B cell (primary cell): ENCODE measurements around the gene CAT. TPM values are rescaled to one million over a fixed set of nuclear protein-coding genes. Genes with fewer than 3 reads are reported as not detected.

Experiments used
- ATAC-seq: fragments of 200-7000 bp; cut with Tn5 transposase; one replicate; pipeline ENCODE4 v1.10.0; 2021; ENCODE audit warnings: low read depth, mild to moderate bottlenecking, moderate number of reproducible peaks, moderate library complexity
- CTCF ChIA-PET: fragments of 350-600 bp; sonication (Branson Sonifier 250); formaldehyde crosslinking; loops from one replicate; lab custom pipeline; 2021; ENCODE audit warnings: antibody characterized with exemption, inconsistent platforms; lab: Charles Lee
- POLR2A ChIA-PET: fragments of 350-600 bp; sonication (Branson Sonifier 250); formaldehyde crosslinking; loops from one replicate; lab custom pipeline; 2021; ENCODE audit warnings: antibody characterized with exemption; lab: Charles Lee
- DNase-seq: peaks from one replicate; pipeline ENCODE4 v3.0.0; 2013
- H2AFZ ChIP-seq: 2 replicates; pipeline ENCODE4 v1.6.1; 2012; ENCODE audit warnings: mild to moderate bottlenecking, low read depth, low read length; ENCODE audit not compliant: insufficient read depth, poor library complexity, severe bottlenecking
- H3K27ac ChIP-seq, 2 donors: 1 replicate in 1 of 2; 2 replicates in 1 of 2; pipeline ENCODE4 v1.5.1; 2012 to 2013; ENCODE audit warnings: low read length in 2 of 2, mild to moderate bottlenecking in 2 of 2, moderate library complexity in 1 of 2
- H3K27me3 ChIP-seq, 4 experiments: fragments of 200-600 bp in 1 of 4; sonication (generic) in 1 of 4; replicated peaks in 1 of 4; 1 replicate in 2 of 4; 2 replicates in 2 of 4; pipeline versions ENCODE4 v1.6.1 to v1.7.0; 2013 to 2016; ENCODE audit warnings: low read length in 3 of 4, mild to moderate bottlenecking in 2 of 4, mixed read lengths in 1 of 4, moderate library complexity in 1 of 4; ENCODE audit not compliant: insufficient read depth in 4 of 4, control insufficient read depth in 3 of 4; ENCODE audit errors: control extremely low read depth in 1 of 4
- H3K36me3 ChIP-seq, 2 experiments: replicated peaks in 1 of 2; 1 replicate in 1 of 2; 2 replicates in 1 of 2; pipeline versions ENCODE4 v1.6.1 to v1.7.1; 2013; ENCODE audit warnings: low read length in 1 of 2; ENCODE audit not compliant: insufficient read depth in 2 of 2, control insufficient read depth in 1 of 2; ENCODE audit errors: control extremely low read depth in 1 of 2, extremely low read depth in 1 of 2
- H3K4me1 ChIP-seq, 2 donors: fragments of 200-600 bp in 1 of 2; sonication (generic) in 1 of 2; 1 replicate in 1 of 2; 2 replicates in 1 of 2; pipeline versions ENCODE4 v1.5.1 to v1.6.1; 2013 to 2017; ENCODE audit warnings: low read length in 2 of 2; ENCODE audit not compliant: control insufficient read depth in 2 of 2, insufficient read depth in 2 of 2
- H3K4me2 ChIP-seq: replicated peaks from 2 replicates; pipeline ENCODE3; 2012; ENCODE audit warnings: mild to moderate bottlenecking, low read depth, low read length; ENCODE audit not compliant: poor library complexity, severe bottlenecking
- H3K4me3 ChIP-seq, 5 experiments: fragments of 200-600 bp in 1 of 5; sonication (generic) in 1 of 5; 1 replicate in 3 of 5; 2 replicates in 2 of 5; pipeline versions ENCODE4 v1.5.1 to v1.7.0; 2011 to 2016; ENCODE audit warnings: low read length in 4 of 5, mild to moderate bottlenecking in 4 of 5, low read depth in 2 of 5, control low read depth in 1 of 5, moderate library complexity in 1 of 5; ENCODE audit not compliant: insufficient read depth in 1 of 5; ENCODE audit errors: control extremely low read depth in 1 of 5, extremely low read depth in 1 of 5
- H3K79me2 ChIP-seq: fragments of 200-600 bp; sonication (generic); one replicate; pipeline ENCODE4 v1.6.0; 2016; ENCODE audit warnings: low read length; ENCODE audit not compliant: control insufficient read depth, insufficient read depth
- H3K9ac ChIP-seq: fragments of 200-600 bp; sonication (generic); 2 replicates; pipeline ENCODE4 v1.6.1; 2017; ENCODE audit warnings: mild to moderate bottlenecking, low read length, moderate library complexity
- H3K9me3 ChIP-seq, 3 donors: one replicate each; pipeline versions ENCODE4 v1.6.1 to v1.7.1; 2013; ENCODE audit warnings: low read length in 2 of 3; ENCODE audit not compliant: control insufficient read depth in 2 of 3, insufficient read depth in 1 of 3; ENCODE audit errors: control extremely low read depth in 1 of 3
- H4K20me1 ChIP-seq: 2 replicates; pipeline ENCODE4 v1.6.0; 2012; ENCODE audit warnings: mild to moderate bottlenecking, low read length; ENCODE audit not compliant: insufficient read depth, control insufficient read depth, poor library complexity, severe bottlenecking
- H3K27ac Mint-ChIP-seq: one replicate; pipeline ENCODE4 v1.8.0; 2021; ENCODE audit warnings: mixed read lengths
- H3K27me3 Mint-ChIP-seq: one replicate; pipeline ENCODE4 v1.8.0; 2021; ENCODE audit warnings: mixed read lengths
- H3K4me1 Mint-ChIP-seq: one replicate; pipeline ENCODE4 v1.8.0; 2021; ENCODE audit warnings: mixed read lengths
- H3K4me3 Mint-ChIP-seq: one replicate; pipeline ENCODE4 v1.8.0; 2021; ENCODE audit warnings: mixed read lengths
- H3K9me3 Mint-ChIP-seq: one replicate; pipeline ENCODE4 v1.8.0; 2022; ENCODE audit warnings: mixed read lengths; ENCODE audit not compliant: insufficient read depth
- EZH2 ChIP-seq: IDR thresholded peaks from 2 replicates; pipeline ENCODE4 v1.6.1; 2012; ENCODE audit warnings: borderline replicate concordance, low read depth, mild to moderate bottlenecking, moderate library complexity, low read length; ENCODE audit not compliant: insufficient read depth, poor library complexity, severe bottlenecking
- WGBS: methylation state at CpG from one replicate; pipeline ENCODE4 v1.1.5; 2013; ENCODE audit warnings: missing lambda C conversion rate; ENCODE audit not compliant: insufficient coverage; 5-methylcytosine and 5-hydroxymethylcytosine counted together
- intact Hi-C: fragments of 100-400 bp; cut with micrococcal nuclease; formaldehyde crosslinking; loops from one replicate; pipeline ENCODE4 v1.10.0; 2022
- polyA plus RNA-seq: library from polyadenylated mRNA; depleted of rRNA; stranded (reverse); fragments of >200 nt; gene quantifications from 2 replicates; pipeline ENCODE4 v1.2.3, GENCODE V29; 2012
- total RNA-seq, 2 donors: library from RNA; stranded (reverse); fragments of 120-200 nt in 1 of 2; gene quantifications; 1 replicate in 1 of 2; 2 replicates in 1 of 2; pipeline versions ENCODE4 v1.2.3 to v1.2.4, GENCODE V29; 2013 to 2022
- TF ChIP-seq, protein P1 (sequence below): fragments of 200-600 bp; IDR thresholded peaks from one replicate; pipeline ENCODE4 v1.8.0; 2022; ENCODE audit warnings: antibody characterized with exemption, mild to moderate bottlenecking

Gene CAT
- total and polyA plus RNA-seq, 2 donors (not counting 1 experiment from before 2014, with no cell fraction given): 83.2 to 91.7 TPM

DNA sequence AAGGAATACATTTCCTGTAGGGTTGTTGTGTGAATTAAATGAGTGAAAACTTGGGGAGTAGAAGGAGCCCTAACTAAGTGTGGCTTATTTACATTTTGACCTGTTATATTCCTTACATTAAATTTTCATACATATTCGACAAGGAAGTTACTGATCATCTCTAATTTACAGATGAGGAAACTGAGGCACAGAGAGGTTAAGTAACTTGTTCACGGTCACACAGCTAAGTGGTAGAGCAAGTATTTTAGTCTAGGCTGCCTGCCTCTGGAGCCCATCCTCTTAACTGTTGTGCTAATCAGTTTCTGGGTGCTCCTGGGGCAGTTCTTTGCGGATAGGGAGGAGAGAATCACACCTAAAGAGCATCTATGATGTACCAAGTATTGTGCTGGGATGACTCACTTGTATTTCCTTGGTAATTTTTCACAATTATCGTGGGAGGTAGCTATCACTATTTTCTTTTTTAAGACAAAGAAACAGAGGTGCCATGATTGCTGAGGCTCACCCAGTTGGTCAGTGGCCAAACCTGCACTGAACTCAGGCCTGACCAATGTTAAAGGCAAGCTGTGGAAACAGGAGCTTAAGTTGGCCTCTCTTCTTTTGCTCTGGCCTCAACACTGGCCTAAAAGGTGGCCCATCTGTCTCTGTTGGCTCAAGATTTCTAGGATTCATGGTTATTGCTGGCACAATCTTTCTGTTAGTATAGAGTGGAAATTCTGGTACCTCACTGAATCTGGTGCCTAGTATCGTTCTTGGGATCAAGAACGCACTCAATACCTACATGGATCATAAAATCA is 77.7 kb downstream of the CAT start:
- Histone ChIP-seq H3K27me3 (peaks cover 0 to 5% (median 0%) of the 10 kb centered on the region in 4 experiments), H3K9ac (no peak overlapping the region), H3K36me3 (no peaks in the 10 kb centered on the region), H3K79me2 (no peaks in the 10 kb centered on the region), H3K27ac (no peak overlapping the region), H3K4me1 (no peaks in the 10 kb centered on the region), H3K4me3 (no peak overlapping the region), H2AFZ (no peak overlapping the region), H4K20me1 (no peaks in the 10 kb centered on the region), H3K4me2 (no peak overlapping the region), H3K9me3 (no peaks in the 10 kb centered on the region)
- ChIA-PET CTCF (no interaction called here), POLR2A (no interaction called here)
- 96% methylated on average over 3 of the region's 6 CpGs for WGBS
- no peak for ATAC-seq
- no peaks in the 10 kb centered on the region for H3K4me1 Mint-ChIP-seq
- H3K9me3 Mint-ChIP-seq: no peaks in the 10 kb centered on the region
- intact Hi-C loops: loop anchor here (5.0 kb wide), 1 partner anchor 901 kb away; the partner anchor contains the start of gene SLC1A2
- TF ChIP-seq EZH2: no peak
- TF ChIP-seq, protein P1, sequence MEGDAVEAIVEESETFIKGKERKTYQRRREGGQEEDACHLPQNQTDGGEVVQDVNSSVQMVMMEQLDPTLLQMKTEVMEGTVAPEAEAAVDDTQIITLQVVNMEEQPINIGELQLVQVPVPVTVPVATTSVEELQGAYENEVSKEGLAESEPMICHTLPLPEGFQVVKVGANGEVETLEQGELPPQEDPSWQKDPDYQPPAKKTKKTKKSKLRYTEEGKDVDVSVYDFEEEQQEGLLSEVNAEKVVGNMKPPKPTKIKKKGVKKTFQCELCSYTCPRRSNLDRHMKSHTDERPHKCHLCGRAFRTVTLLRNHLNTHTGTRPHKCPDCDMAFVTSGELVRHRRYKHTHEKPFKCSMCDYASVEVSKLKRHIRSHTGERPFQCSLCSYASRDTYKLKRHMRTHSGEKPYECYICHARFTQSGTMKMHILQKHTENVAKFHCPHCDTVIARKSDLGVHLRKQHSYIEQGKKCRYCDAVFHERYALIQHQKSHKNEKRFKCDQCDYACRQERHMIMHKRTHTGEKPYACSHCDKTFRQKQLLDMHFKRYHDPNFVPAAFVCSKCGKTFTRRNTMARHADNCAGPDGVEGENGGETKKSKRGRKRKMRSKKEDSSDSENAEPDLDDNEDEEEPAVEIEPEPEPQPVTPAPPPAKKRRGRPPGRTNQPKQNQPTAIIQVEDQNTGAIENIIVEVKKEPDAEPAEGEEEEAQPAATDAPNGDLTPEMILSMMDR: no peak
- H3K27me3 Mint-ChIP-seq: peaks cover 16% of the 10 kb centered on the region
- no peak for DNase-seq
- H3K27ac Mint-ChIP-seq: no peak overlapping the region
- no peak overlapping the region for H3K4me3 Mint-ChIP-seq

DNA sequence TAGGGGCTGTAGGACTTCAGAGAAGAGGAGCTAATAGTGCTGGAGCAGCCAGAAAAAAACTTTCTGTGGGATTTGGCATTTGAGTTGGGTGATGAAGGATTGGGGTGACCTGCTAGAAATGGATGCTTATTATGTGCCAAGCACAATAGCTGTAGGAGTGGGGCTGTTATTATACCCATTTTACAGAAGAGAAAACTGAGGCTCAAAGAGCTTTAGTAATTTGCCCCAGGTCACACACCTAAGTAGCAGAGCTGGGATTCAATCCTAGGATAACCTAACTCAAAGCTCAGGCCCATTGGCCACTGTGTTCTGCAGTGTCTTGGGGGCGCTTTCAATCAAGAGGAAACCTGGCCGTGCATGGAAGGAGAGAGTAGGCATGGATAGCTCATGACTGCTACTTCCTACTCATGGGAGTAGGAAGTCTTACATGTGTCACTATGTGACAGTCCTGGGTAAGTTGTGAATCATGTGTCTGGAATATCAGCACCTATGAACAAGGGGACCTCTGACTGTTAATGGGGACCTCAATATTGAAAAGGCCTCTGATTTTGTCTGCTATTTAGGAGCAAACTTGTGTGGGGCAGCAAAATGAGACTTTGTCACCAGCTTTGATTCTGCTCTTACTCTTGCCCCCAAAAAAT is 81.0 kb downstream of the CAT start:
- TF ChIP-seq, protein P1: no peak
- no peak for TF ChIP-seq EZH2
- H3K4me1 ChIP-seq: no peaks in the 10 kb centered on the region
- no peaks in the 10 kb centered on the region for H3K79me2 ChIP-seq
- DNase-seq: no peak
- CTCF ChIA-PET: interaction anchor here (1.3 kb wide), 1 partner anchor 11 kb away, joined by 5 read pairs; no protein-coding TSS in a partner anchor
- Mint-ChIP-seq H3K4me1 (no peaks in the 10 kb centered on the region), H3K27me3 (peaks cover 13% of the 10 kb centered on the region), H3K9me3 (no peaks in the 10 kb centered on the region), H3K4me3 (no peak overlapping the region), H3K27ac (no peak overlapping the region)
- no peak overlapping the region for H2AFZ ChIP-seq
- no peaks in the 10 kb centered on the region for H3K9me3 ChIP-seq
- intact Hi-C loops: loop anchor here (5.0 kb wide), 1 partner anchor 898 kb away; the partner anchor contains the start of gene SLC1A2
- H3K27ac ChIP-seq: no peak overlapping the region
- WGBS: no CpG with 5 or more reads among the region's 2 CpGs
- H3K9ac ChIP-seq: no peak overlapping the region
- H3K4me3 ChIP-seq: no peak overlapping the region
- H3K36me3 ChIP-seq: no peaks in the 10 kb centered on the region
- peaks cover 0 to 5% (median 0%) of the 10 kb centered on the region in 4 experiments for H3K27me3 ChIP-seq
- POLR2A ChIA-PET: no interaction called here
- no peak overlapping the region for H3K4me2 ChIP-seq
- no peaks in the 10 kb centered on the region for H4K20me1 ChIP-seq
- ATAC-seq: no peak
